BE2C (cell line): ENCODE results near the gene FAF1.

Source experiments
- DNase-seq: peaks from one replicate; pipeline ENCODE4 v3.0.0-alpha.2; 2020
- H3K27me3 ChIP-seq: fragments of 250-450 bp; sonication (Bioruptor Pico); 2 replicates; pipeline ENCODE4 v1.5.1; 2020; ENCODE audit warnings: mild to moderate bottlenecking
- H3K36me3 ChIP-seq: fragments of 250-450 bp; sonication (Bioruptor Pico); 2 replicates; pipeline ENCODE4 v1.5.1; 2020; ENCODE audit warnings: mild to moderate bottlenecking
- H3K4me1 ChIP-seq: fragments of 250-450 bp; sonication (Bioruptor Pico); 2 replicates; pipeline ENCODE4 v1.5.1; 2020
- H3K4me3 ChIP-seq: 2 replicates; pipeline ENCODE4 v1.5.1; 2011; ENCODE audit warnings: low read depth, low read length
- H3K9me3 ChIP-seq: fragments of 250-450 bp; sonication (Bioruptor Pico); 2 replicates; pipeline ENCODE4 v1.5.1; 2020
- CTCF ChIP-seq: IDR thresholded peaks from 2 replicates; pipeline ENCODE4 v1.5.1; 2012; ENCODE audit warnings: mild to moderate bottlenecking, low read depth, low read length

Gene FAF1

GRCh38 chr1:50490640-50491039 lies 469.4 kb downstream of the FAF1 start:
- Histone ChIP-seq H3K4me3 (no peak overlapping the region), H3K9me3 (no peaks in the 10 kb centered on the region), H3K27me3 (no peaks in the 10 kb centered on the region), H3K4me1 (no peaks in the 10 kb centered on the region), H3K36me3 (no peaks in the 10 kb centered on the region)
- TF ChIP-seq CTCF: no peak
- DNase-seq: no peak

DNA sequence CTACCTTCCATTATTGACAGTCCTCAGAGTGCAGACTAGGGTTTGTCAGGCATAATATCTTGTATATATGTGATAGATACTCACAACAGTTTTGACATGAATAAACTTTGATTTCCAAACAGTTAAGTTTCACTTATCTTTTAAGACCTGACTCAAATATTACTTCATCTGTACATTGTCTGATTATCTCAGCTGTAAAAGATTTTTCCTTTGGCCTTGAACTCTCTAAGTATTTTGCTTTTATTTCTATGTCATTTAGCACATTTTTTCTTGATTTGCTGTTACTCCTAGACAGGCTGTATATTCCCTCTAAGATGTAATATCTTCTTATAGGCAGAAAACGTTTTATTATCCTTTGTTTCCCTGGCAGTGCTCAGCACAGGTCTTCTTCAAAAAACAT lies 471.2 kb downstream of the FAF1 start:
- Histone ChIP-seq H3K4me1 (no peaks in the 10 kb centered on the region), H3K27me3 (no peaks in the 10 kb centered on the region), H3K4me3 (no peak overlapping the region), H3K9me3 (no peaks in the 10 kb centered on the region), H3K36me3 (no peaks in the 10 kb centered on the region)
- no peak for TF ChIP-seq CTCF
- DNase-seq: no peak

DNA sequence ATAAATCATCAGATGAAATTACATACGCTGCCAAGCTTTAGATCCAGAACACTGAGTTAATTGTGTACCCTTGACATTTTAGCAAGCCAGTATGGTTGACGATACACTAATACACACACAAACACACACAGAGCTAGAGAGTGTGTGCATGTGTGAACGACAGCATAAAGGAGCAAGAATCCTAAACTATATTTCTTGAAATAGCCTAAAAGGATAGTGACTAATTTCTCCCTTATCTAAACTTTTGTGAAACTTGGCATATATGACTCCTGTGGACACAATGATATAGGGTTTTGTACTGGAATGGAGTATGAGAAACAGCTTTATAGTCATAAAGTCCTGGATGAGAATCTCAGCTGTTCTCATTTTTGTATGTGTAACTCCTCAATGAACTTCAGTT lies 471.7 kb downstream of the FAF1 start:
- Histone ChIP-seq H3K4me3 (no peak overlapping the region), H3K36me3 (no peaks in the 10 kb centered on the region), H3K27me3 (no peaks in the 10 kb centered on the region), H3K4me1 (no peaks in the 10 kb centered on the region), H3K9me3 (no peaks in the 10 kb centered on the region)
- DNase-seq: no peak
- no peak for TF ChIP-seq CTCF

DNA sequence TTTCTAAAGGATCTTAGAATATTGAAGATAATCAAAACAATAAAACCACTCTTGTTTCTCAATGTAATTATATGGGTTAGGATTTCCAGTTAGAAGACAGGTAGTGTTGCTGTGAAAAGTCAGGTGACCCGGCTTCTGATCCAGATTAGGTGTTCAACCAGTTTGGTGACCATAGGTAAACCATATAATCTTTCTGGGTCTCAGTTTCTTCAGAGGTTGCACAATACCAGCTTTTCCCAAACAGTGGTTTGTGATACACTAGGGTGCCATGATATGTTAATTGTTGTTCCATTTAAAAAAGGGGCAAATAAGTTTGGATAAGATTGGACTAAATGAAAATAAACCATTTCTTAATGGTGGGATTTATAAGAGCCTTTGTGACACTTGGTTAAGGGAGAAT lies 472.3 kb downstream of the FAF1 start:
- H3K4me1 ChIP-seq: no peaks in the 10 kb centered on the region
- TF ChIP-seq CTCF: no peak
- DNase-seq: no peak
- no peaks in the 10 kb centered on the region for H3K27me3 ChIP-seq
- H3K9me3 ChIP-seq: no peaks in the 10 kb centered on the region
- no peaks in the 10 kb centered on the region for H3K36me3 ChIP-seq
- H3K4me3 ChIP-seq: no peak overlapping the region

DNA sequence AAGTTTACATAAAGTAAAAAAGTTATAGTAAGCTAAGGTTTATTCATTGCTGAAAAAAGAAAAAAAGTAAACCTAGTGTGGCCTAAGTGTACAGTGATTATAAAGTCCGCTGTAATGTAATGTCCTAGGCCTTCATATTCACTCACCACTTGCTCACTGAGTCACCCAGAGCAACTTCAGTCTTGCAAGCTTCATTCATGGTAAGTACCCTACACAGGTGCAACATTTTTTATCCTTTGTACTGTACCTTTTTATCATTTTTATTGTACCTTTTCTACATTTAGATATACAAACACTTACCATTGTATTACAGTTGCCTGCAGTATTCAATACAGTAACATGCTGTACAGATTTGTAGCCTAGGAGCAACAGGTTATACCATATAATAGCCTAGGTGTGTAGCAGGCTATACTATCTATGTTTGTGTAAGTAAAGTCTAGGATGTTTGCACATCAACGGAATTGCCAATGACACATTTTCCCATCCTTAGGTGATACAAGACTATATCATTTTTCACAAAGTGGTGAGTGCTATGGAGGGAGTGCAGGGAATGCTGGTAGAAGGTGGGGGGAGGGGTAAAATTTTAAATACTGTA lies 478.8 kb downstream of the FAF1 start:
- H3K9me3 ChIP-seq: no peaks in the 10 kb centered on the region
- no peaks in the 10 kb centered on the region for H3K27me3 ChIP-seq
- H3K36me3 ChIP-seq: no peaks in the 10 kb centered on the region
- no peaks in the 10 kb centered on the region for H3K4me1 ChIP-seq
- TF ChIP-seq CTCF: no peak
- no peak overlapping the region for H3K4me3 ChIP-seq
- no peak for DNase-seq

DNA sequence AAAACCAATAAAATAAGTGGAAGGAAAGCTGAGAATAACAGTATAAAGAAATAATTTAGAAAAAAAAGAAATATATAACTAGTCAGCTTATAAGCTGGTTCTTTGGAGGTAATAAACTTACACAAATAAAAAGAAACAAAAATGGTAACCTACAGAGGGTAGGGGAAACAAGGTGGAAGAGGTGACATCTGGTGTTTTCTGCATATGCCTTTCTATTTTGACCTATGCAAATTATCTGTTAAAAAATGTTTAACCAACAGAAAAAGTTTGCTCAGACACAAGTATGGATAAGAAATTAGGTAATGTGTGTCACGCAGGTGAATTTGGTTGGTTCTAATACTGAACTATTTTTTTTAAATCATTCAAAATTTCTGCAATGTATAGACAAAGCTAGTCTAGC lies 483.3 kb downstream of the FAF1 start:
- Histone ChIP-seq H3K4me1 (no peaks in the 10 kb centered on the region), H3K4me3 (no peak overlapping the region), H3K9me3 (no peaks in the 10 kb centered on the region), H3K27me3 (no peaks in the 10 kb centered on the region), H3K36me3 (no peaks in the 10 kb centered on the region; the same call in 1 of the 2 replicates)
- no peak for DNase-seq
- no peak for TF ChIP-seq CTCF
